Measurements from ENCODE around the gene CEP83. TPM values are rescaled to one million over a fixed set of nuclear protein-coding genes. Genes with fewer than 3 reads are reported as not detected.

The CEP83 gene
- total RNA-seq, 1 experiment from 2014 or later = 26.2 TPM

GRCh38 chr12:94459728-94460615 lies at the start of gene CEP83 (continued):
- TF ChIP-seq PREB (CRISPR knock-in tag; IDR thresholded peaks at IDR 0.05; ENCODE audit: borderline replicate concordance) (no peak), NR2C2 (CRISPR knock-in tag; IDR thresholded peaks at IDR 0.05) (peak; percentile 58; the same call in 1 of the 2 replicates), USF1 (CRISPR knock-in tag; IDR thresholded peaks at IDR 0.05) (peak; percentile 60; the same call in 1 of the 2 replicates), MLX (CRISPR knock-in tag; IDR thresholded peaks at IDR 0.05) (no peak), ZSCAN18 (CRISPR knock-in tag; IDR thresholded peaks at IDR 0.05) (no peak), CBFB (CRISPR knock-in tag; IDR thresholded peaks at IDR 0.05; ENCODE audit: low read depth) (no peak), AR (CRISPR knock-in tag; IDR thresholded peaks at IDR 0.05) (no peak), KAT7 (CRISPR knock-in tag; IDR thresholded peaks at IDR 0.05; ENCODE audit: borderline replicate concordance) (peak; percentile 81), ZBTB21 (CRISPR knock-in tag; IDR thresholded peaks at IDR 0.05; ENCODE audit: borderline replicate concordance) (peak; percentile 92; the same call in 1 of the 2 replicates), USF2 (CRISPR knock-in tag; IDR thresholded peaks at IDR 0.05) (peak; percentile 69), IRF2 (CRISPR knock-in tag; IDR thresholded peaks at IDR 0.05; ENCODE audit: borderline replicate concordance, low read depth) (0 out of 2 replicates have a peak, but pooled peaks have one; percentile 44), STAT6 (CRISPR knock-in tag; conservative IDR thresholded peaks at IDR 0.05; ENCODE audit: low read depth) (no peak), ZNF121 (CRISPR knock-in tag; IDR thresholded peaks at IDR 0.05) (no peak), SOX15 (CRISPR knock-in tag; IDR thresholded peaks at IDR 0.05) (no peak), JAZF1 (CRISPR knock-in tag; IDR thresholded peaks at IDR 0.05) (no peak), RELA (CRISPR knock-in tag; IDR thresholded peaks at IDR 0.05; ENCODE audit: borderline replicate concordance) (no peak; the same call in 1 of the 2 replicates), IRF1 (CRISPR knock-in tag; IDR thresholded peaks at IDR 0.05) (peak; percentile 71; the same call in 1 of the 2 replicates), ZNF532 (CRISPR knock-in tag; IDR thresholded peaks at IDR 0.05; ENCODE audit: borderline replicate concordance) (no peak), SMAD4 (CRISPR knock-in tag; IDR thresholded peaks at IDR 0.05) (0 out of 2 replicates have a peak, but pooled peaks have one; percentile 43), PRRX2 (CRISPR knock-in tag; IDR thresholded peaks at IDR 0.05) (no peak), TEAD1 (CRISPR knock-in tag; IDR thresholded peaks at IDR 0.05) (peak; percentile 76; the same call in 1 of the 2 replicates), SP1 (CRISPR knock-in tag; conservative IDR thresholded peaks at IDR 0.05) (peak; percentile 90)
